HG02763 (cell line): ENCODE results near the gene CEL.
"Not testable (repeated sequence)": the region's sequence is repeated elsewhere in the genome, so short reads cannot be mapped to it uniquely, and the experiment has no call there.

ENCODE experiments used
- ATAC-seq: cut with Tn5 transposase; IDR thresholded peaks from one replicate; pipeline ENCODE4 v1.9.1; 2021; ENCODE audit warnings: mild to moderate bottlenecking, moderate library complexity; ENCODE audit not compliant: unreplicated experiment

Gene CEL

GRCh38 chr9:133046196-133046899 is 15.4 kb upstream of the CEL start:
- no peak for ATAC-seq

DNA sequence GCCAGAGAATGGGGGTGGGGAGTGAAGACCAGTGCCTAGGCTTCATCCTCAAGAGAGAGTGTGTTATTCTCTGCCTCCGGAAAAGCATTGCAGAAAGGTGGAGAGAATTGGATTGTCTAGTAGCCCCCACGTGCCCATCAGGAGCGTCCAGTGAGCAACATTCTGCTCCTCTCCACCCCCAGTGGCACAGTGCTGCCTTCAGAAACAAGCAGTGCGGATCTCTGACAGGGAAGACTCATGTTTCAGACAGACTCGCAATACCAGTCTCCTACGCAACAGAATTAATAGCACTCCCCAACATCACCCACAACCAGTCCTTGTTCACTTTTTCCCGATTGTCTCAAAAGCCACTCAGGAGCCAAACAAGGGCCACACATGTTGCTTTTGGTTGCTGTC is 14.9 kb upstream of the CEL start:
- no peak for ATAC-seq

DNA sequence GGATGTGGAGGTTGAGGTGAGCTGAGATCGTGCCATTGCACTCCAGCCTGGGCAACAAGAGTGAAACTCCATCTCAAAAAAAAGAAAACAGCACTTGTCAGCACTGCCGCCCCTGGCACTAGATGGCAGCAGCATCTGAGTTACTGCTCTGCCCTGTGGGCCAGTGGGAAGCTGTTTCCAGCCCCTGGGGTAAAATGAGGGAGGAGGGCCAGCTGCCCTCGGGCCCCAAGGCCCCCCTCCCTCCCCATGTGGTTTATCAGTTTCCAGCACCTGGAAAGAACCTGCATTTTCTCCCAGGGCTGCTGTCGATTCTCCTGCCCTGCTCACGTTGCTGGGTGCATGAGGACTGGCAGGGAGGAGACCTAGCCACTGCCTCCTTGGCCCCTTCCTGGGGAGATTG is 13.2 kb upstream of the CEL start:
- no peak for ATAC-seq

DNA sequence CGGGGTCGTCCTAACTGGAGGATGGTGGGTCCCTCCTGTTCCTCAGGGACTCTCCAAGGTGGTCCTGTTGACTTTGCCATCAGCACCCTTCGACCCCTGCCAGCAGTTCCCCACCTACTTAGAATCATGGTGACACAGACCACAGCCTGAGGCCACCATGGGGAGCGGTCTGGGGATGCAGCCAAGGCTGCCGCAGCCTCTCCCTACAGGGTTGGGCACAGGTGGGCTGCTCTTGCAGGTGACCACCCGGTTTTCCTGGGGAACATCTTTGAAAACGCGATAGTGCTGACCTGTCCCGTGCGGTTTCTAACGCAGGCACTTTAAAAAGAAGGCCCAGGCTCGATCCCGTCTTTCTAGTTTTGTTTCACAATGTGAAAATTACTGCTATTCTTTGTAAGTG is 12.7 kb upstream of the CEL start:
- no peak for ATAC-seq

GRCh38 chr9:133050142-133050541 is 11.6 kb upstream of the CEL start:
- no peak for ATAC-seq

DNA sequence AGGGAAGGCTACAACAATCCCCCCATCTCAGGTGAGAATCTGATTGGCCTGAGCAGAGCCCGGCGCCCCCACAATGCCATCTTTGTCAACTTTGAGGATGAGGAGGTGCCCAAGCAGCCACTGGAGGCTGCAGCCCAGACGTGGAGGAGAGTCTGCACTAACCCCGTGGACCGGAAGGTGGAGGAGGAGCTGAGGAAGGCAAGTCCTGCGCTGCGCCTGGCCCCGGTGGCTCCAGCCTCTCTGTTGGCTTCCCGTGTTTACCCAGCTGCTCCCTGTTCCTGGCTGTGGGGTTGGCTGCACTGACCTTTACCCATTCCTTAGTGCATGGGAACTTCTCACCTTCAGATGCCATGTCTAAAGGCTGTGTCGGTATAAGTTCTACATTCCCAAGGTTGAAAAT is 11.0 kb upstream of the CEL start:
- ATAC-seq, result no peak

- no peak for ATAC-seq
Observed at GRCh38 chr9:133051281-133051900, 10.4 kb upstream of the CEL start.

DNA sequence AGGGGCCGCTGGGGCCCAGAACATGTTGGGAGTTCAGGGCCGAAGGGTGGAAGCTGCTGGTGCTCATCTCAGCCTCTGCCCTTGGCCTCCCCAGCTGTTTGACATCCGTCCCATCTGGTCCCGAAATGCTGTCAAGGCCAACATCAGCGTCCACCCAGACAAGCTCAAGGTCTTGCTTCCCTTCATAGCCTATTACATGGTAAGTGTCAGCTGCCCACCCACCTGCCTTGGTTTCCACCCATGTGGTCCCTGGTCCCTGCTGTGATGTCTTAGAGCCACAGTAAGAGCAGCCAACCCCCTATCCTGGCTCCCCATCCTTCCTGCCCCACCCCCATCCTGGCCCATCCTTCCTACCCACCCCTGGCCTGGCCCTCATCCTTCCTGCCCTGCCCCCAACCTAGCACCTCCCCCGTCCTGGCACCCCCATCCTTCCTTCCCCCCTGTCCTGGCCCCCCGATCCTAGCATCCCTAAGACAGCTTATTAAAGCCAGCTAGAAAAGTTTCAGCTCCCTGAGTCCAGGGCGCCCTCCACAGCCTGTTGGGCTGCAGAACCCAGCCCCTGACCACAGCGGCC is 9.7 kb upstream of the CEL start:
- ATAC-seq, result no peak

DNA sequence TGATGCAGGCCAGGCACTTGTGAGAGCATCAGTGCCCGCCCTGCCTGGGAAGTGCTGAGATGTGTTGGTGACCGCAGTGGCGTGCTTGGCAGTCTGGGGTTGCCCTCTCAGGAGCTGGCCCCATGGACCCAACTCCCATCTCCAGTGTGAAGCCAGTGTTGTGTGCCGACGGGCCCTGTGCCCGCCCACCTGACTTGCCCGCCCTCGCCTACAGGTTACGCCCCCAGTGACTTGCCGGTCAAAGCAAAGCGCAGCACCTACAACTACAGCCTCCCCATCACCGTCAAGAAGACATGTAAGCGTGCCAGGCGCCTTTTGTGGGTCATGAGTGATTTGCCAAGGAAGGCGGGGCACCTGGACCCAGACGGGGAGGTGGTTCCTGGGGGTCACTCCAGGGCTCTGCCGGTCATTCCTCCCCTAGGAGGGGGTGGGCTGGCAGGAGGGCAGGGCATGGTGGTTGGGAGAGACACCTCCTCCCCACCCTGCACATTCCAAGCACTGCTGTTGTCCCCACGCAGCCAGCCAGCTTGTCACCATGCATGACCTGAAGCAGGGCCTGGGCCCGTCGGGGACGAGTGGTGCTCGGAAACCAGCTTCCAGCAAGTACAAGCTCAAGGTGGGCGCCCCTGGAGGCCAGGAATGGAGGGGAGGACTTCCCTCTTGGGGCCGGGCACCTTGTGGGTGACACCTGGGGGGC is 7.4 kb upstream of the CEL start:
- no peak for ATAC-seq

DNA sequence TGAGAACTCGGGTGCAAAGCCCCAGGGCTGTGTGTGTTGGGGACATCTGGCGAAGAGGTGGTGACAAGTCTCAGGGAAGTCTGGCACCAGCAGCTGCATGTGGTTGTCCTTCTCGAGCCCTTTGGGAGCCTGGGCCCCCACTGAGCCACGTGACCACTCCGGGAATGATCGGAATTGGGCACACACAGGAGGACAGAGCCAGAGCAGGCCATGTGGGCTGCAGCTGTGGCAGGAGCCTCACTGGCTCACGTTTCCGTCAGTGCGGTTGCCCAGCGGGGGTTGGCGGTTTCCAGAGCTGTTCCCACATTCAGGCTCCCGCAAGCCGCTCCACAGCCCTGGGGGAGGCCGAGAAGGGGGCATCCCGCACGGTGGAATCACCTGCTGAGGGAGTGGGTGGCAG is 6.8 kb upstream of the CEL start:
- no peak for ATAC-seq

DNA sequence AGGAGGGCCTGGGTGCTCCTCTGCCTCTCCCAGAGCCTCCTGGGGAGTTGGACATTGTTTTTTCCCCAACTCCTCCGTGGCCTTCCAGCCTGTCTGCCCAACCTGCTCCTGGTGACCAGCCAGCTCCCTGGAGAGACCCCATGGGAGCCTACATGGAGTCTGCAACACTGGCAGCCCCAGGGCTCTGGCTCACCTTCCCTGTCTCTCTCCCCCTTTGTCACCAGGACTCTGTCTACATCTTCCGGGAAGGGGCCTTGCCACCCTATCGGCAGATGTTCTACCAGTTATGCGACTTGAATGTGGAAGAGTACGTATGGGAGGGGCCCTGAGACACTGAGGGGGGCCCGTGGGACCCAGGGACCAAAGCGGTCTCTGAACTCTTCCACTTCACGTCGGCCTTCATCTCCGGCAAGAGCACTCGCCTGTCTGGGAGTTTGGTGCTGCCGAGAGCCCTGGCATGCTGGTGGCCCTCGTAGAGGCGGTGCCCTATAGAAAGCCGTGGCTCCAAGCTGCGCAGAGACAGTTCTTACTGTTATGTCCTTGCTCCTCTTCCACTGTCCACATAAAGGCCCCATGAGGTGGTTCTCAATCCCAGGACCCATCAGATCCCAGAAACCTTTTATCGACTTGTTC is 5.9 kb upstream of the CEL start:
- no peak for ATAC-seq

DNA sequence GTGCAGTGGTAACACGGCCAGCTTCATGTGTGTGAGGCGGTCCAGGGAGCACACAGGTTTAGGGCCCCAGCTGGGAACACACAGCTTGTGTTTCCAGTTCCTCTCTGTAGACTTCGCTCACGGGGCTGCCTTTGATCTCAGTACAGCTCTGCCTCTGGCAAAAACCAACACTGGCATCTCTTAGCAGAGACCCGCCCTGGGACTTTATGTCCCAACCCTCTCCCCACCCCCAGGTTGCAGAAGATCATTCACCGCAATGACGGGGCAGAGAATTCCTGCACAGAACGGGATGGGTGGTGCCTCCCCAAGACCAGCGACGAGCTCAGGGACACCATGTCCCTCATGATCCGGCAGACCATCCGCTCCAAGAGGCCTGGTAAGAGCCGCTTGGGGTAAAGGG is 5.2 kb upstream of the CEL start:
- no peak for ATAC-seq

DNA sequence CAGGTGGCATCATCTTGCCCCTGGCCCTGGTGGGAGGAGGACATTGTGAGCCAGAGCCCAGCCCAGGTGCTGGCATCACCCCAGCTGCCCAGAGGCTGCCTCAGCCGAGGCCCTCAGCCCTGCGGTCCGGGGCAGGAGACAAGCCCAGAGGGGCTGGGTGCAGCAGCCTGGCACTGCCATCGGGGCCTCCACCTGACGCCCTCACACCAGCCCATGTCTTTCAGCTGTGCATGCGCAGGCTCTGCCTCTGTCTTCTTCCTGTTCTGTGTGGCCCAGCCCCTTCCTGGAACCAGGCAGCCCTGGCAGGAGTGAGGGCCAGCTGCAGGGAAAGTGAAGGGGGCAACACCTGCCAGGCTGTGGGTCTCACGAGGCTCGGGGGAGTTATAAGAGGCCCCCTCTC is 4.8 kb upstream of the CEL start:
- no peak for ATAC-seq

- no peak for ATAC-seq
Observed at GRCh38 chr9:133057553-133057952, 4.2 kb upstream of the CEL start.

GRCh38 chr9:133058071-133058470 is 3.7 kb upstream of the CEL start:
- no peak for ATAC-seq

DNA sequence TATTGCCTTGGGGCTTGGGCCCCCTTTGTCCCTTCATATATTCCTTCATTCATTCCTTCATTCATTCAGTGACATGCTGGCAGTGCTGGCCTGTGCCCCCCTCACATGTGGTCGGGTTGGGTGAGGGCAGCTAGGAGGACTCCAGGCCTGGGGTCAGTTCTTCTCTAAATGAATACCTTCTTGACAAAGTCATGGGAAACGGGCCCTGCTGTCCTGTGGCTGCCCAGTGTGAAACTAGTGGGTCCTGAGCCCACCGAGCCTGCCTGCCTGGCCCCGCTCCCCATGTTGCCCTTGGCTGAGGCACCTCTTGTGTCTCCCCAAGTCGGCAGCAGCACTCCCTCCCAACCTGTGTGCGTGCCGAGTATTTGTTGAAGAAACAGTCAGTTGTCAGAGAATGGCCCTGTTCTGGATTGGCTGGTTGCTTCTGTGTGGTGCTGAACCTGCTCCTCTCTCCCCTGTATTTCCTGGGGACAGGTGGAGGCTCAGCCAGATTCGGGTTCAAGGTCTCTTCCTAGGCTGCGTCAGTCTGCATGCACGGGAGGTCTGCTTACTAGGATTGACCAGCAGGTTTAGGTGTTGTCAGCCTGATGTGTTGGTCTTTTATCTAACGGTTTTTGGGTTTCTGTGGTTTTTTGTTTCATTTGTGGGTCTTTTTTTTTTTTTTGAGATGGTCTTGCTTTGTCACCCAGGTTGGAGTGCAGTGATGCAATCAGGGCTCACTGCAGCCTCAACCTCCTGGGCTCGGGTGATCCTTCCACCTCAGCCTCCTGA is 3.0 kb upstream of the CEL start:
- no peak for ATAC-seq

- ATAC-seq, result no peak
Observed at GRCh38 chr9:133059623-133060022, 2.2 kb upstream of the CEL start.

DNA sequence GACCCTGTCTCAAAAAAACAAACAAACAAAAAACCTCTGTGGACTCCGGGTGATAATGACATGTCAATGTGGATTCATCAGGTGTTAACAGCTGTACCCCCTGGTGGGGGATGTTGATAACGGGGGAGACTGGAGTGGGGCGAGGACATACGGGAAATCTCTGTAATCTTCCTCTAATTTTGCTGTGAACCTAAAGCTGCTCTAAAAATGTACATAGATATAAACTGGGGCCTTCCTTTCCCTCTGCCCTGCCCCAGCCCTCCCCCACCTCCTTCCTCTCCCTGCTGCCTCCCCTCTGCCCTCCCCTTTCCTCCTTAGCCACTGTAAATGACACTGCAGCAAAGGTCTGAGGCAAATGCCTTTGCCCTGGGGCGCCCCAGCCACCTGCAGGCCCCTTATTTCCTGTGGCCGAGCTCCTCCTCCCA is 1.4 kb upstream of the CEL start:
- no peak for ATAC-seq

DNA sequence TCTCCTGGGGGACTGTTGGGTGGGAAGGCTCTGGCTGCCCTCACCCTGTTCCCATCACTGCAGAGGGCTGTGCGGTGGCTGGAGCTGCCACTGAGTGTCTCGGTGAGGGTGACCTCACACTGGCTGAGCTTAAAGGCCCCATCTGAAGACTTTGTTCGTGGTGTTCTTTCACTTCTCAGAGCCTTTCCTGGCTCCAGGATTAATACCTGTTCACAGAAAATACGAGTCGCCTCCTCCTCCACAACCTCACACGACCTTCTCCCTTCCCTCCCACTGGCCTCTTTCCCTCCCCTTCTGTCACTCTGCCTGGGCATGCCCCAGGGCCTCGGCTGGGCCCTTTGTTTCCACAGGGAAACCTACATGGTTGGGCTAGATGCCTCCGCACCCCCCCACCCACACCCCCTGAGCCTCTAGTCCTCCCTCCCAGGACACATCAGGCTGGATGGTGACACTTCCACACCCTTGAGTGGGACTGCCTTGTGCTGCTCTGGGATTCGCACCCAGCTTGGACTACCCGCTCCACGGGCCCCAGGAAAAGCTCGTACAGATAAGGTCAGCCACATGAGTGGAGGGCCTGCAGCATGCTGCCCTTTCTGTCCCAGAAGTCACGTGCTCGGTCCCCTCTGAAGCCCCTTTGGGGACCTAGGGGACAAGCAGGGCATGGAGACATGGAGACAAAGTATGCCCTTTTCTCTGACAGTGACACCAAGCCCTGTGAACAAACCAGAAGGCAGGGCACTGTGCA is 590 bp upstream of the CEL start:
- ATAC-seq, result not testable (repeated sequence)

DNA sequence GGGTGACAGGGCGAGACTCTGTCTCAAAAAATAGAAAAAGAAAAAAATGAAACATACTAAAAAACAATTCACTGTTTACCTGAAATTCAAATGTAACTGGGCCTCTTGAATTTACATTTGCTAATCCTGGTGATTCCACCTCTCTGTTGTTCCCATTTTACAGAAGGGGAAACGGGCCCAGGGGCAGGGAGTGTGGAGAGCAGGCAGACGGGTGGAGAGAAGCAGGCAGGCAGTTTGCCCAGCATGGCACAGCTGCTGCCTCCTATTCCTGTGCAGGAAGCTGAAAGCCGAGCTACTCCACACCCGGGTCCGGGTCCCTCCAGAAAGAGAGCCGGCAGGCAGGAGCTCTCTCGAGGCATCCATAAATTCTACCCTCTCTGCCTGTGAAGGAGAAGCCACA is 788 bp downstream of the CEL start:
- not testable (repeated sequence) for ATAC-seq
